CD4-positive, alpha-beta T cell treated with Interleukin-17A for 1 hour (primary cell): ENCODE results near the gene ZBTB25.

Experiments used
- DNase-seq: peaks from one replicate; pipeline ENCODE4 v3.0.0-alpha.2; 2020

The ZBTB25 gene

GRCh38 chr14:64513271-64513670 lies 9.6 kb upstream of the ZBTB25 start:
- no peak for DNase-seq

- peak; percentile 82 for DNase-seq
Observed at GRCh38 chr14:64510825-64511671, 7.4 kb upstream of the ZBTB25 start.

- DNase-seq: no peak
Observed at GRCh38 chr14:64509036-64509435, 5.4 kb upstream of the ZBTB25 start.

- DNase-seq: peak; percentile 9
Observed at GRCh38 chr14:64508215-64508776, 4.7 kb upstream of the ZBTB25 start.

- peak; percentile 25 for DNase-seq
Observed at GRCh38 chr14:64507376-64508156, 3.9 kb upstream of the ZBTB25 start.

- DNase-seq: peak; percentile 44
Observed at GRCh38 chr14:64506721-64507120, 3.1 kb upstream of the ZBTB25 start.

- peak; percentile 90 for DNase-seq
Observed at GRCh38 chr14:64504897-64505794, 1.5 kb upstream of the ZBTB25 start.

- peak; percentile 88 for DNase-seq
Observed at GRCh38 chr14:64504310-64504896, 765 bp upstream of the ZBTB25 start, which contains the start of gene ZBTB1. Gene ZBTB1 (plus strand): TSS chr14:64504770. CDS start chr14:64521505, 16,735 bp downstream.

- DNase-seq: peak; percentile 64
Observed at GRCh38 chr14:64502887-64503433, 678 bp downstream of the ZBTB25 start.

- DNase-seq: peak; percentile 55
Observed at GRCh38 chr14:64502456-64502855, 1.2 kb downstream of the ZBTB25 start.

- peak; percentile 61 for DNase-seq
Observed at GRCh38 chr14:64501411-64502171, 2.0 kb downstream of the ZBTB25 start.

- DNase-seq: no peak
Observed at GRCh38 chr14:64500088-64500487, 3.5 kb downstream of the ZBTB25 start.

GRCh38 chr14:64496764-64497163 lies 6.9 kb downstream of the ZBTB25 start:
- no peak for DNase-seq

GRCh38 chr14:64495252-64495651 lies 8.4 kb downstream of the ZBTB25 start:
- DNase-seq: no peak

- no peak for DNase-seq
Observed at GRCh38 chr14:64493455-64493854, 10.2 kb downstream of the ZBTB25 start.

- DNase-seq: no peak
Observed at GRCh38 chr14:64491637-64492036, 12.0 kb downstream of the ZBTB25 start.

GRCh38 chr14:64488590-64489099 lies 15.0 kb downstream of the ZBTB25 start:
- no peak for DNase-seq

GRCh38 chr14:64478634-64479250 lies 24.9 kb downstream of the ZBTB25 start:
- DNase-seq: peak; percentile 64

GRCh38 chr14:64476438-64476837 lies 27.2 kb downstream of the ZBTB25 start:
- DNase-seq: no peak

- no peak for DNase-seq
Observed at GRCh38 chr14:64475585-64476273, 27.9 kb downstream of the ZBTB25 start.
